GM12801 (cell line): ENCODE measurements around the gene HIGD1B.

Source experiments
- TF ChIP-seq, protein P1 (sequence below): IDR thresholded peaks from one replicate; pipeline ENCODE4 v1.5.1; 2011; ENCODE audit warnings: control low read depth; ENCODE audit not compliant: insufficient read length; ENCODE audit errors: extremely low read depth

The HIGD1B gene

DNA sequence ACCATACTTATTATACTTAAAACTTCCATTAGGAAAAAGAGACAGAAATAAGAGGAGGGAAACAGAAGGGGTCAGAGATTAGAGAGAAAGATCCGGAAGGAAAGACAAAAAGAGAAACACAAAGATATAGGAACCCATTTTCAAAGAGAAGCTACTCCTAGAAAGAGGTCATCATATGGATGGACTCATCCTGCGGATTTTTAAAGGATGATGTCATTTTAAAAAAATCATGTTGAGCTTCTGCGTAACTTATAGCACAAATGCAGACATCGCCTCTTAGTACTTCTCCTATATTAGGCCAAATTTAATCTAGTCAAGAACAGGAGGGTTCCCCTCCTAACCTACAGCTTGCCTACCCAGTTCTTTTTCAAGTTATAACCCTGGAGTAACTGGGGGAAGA, 33.5 kb downstream of the HIGD1B start:
- TF ChIP-seq, protein P1, sequence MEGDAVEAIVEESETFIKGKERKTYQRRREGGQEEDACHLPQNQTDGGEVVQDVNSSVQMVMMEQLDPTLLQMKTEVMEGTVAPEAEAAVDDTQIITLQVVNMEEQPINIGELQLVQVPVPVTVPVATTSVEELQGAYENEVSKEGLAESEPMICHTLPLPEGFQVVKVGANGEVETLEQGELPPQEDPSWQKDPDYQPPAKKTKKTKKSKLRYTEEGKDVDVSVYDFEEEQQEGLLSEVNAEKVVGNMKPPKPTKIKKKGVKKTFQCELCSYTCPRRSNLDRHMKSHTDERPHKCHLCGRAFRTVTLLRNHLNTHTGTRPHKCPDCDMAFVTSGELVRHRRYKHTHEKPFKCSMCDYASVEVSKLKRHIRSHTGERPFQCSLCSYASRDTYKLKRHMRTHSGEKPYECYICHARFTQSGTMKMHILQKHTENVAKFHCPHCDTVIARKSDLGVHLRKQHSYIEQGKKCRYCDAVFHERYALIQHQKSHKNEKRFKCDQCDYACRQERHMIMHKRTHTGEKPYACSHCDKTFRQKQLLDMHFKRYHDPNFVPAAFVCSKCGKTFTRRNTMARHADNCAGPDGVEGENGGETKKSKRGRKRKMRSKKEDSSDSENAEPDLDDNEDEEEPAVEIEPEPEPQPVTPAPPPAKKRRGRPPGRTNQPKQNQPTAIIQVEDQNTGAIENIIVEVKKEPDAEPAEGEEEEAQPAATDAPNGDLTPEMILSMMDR: no peak

DNA sequence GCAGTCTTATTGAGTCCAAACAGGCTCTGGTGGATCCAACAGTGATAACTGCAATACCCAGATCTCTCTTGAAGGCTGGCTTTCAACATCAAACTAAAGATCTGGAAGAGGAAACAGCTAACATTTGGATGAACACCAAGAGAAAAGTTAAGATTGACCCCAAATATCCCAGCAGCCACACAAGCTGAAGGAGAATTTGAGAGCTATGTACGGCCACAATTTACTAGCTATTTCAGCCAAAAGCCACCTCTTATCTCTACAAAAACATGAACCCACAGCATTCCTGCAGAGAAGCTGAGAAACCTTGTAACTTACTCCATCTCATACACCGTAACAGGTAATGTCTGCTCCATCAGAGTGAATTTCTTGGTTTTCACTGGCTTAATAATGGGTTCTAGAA, 37.3 kb downstream of the HIGD1B start:
- TF ChIP-seq, protein P1: no peak

DNA sequence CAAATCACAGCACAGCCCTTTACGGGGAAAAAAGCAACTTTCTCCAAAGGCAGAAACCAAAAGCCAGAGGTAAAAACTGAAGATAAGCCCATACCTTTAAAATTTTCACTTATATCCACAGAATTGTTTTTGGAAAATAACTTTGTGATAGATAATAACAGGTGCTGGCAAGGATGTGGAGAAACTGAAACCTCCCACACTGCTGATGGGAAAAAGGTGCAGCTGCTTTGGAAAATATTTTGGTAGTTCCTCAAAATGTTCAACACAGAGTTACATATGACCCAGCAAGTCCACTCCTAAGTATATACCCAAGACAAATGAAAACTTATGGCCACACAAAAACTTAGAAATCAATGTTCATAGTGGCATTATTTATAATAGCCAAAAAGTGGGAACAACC, 39.3 kb downstream of the HIGD1B start:
- TF ChIP-seq, protein P1: no peak

DNA sequence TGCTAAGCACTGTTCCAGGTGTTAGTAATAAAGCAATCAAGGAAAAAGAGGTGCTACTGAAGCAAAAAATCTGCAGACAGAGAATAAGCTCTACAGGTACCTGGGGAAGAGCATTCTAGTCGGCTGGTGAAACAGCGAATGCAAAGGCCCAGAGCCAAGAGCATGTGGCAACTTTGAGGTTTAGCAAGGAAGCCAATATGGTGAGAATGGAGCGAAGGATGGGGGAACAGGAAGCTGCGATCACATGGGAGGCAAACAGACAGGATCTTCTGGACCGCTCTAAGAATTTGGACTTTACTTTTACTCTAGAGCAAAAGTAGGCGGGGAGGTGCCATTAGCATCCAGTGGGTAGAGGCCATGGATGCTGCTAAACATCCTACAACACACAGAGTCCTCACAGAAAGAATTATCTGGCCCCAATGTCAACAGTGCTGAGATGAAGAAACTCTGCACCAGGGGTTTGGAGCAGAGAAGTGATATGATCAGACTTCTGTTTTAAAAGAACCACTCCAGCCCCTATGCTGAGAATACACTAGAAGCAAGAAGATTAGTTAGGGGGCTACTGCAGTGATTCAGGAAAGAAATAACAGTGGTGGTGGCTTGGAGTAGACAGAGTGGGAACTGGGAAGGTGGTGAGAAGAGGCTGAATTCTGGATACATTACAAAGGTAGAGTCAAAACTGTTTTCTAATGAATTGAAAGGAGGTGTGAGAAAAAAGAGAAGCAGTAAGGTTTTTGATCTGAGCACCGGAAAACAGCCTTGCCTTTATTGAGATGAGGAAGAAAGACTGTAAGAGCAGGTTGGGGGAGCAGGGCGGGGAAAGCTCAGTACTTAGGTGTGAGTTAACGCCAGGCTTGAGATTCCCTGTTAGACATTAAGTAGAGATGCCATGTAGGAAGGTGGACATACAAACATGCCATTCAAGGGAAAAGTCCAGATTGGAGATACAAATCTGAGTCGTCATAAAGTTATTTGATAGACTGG, 40.6 kb downstream of the HIGD1B start:
- TF ChIP-seq, protein P1: no peak

DNA sequence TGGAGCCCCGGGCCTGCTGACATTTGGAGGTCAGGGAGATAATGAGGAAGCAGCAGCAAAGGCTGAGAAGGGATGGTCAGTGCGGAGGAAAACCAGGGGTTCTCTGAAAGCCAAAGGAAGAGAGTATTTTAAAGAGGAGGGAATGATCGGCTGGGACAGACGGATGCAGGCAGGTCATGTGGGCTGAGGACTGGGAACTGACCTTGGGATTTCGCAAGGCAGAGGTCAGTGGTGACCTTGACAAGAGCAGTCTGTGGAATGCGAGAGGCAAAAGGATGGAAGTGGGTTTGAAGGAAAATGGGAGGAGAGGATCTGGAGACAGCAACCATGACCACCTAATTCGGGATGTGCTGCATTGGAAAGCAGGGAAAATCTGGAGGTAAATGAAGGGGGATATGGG, 41.3 kb downstream of the HIGD1B start:
- TF ChIP-seq, protein P1: no peak

DNA sequence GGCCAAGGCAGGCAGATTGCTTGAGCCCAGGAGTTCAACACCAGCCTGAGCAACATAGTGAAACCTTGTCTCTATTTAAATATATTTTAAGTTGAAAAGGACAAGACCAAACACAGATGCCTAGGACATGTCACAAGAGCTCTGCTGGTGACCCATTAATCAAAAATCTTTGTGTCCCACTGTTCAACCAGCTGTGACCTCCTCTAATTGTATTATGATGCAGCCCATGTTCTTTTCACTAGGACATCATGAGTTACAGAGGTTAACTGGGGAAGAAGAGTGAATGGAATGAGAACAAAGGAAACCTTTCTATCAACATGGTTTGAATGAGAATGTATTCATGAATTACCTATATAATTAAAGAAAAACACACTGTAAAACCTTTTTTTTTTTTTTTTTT, 44.6 kb downstream of the HIGD1B start:
- TF ChIP-seq, protein P1: no peak

DNA sequence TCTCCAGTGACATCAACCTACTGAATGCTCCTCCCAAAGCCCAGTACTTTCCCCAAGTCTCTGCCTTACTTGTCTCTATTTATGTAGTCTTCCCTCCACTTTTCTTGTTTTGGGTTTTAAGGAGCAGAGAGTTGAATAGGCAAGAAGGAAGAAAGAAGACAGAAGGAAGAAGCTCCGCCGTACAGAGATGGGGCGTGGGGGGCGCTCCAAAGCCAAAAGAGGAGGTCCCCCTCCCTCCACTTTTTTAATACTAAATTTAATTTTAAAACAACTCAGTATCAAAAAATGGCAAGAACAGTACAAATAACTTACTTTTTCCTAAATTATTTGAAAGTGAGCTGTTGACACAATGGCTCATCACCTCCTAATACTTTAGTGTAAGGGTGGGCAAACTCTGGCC, 47.0 kb downstream of the HIGD1B start:
- TF ChIP-seq, protein P1: no peak
